Gastrocnemius medialis (tissue), 4 donors: ENCODE data around the gene CPNE2. TPM values are rescaled to one million over a fixed set of nuclear protein-coding genes. Genes with fewer than 3 reads are reported as not detected.

Experiments used
- ATAC-seq, 2 donors: fragments of 150-250 bp; one replicate each; pipeline ENCODE4 v1.9.1; 2016
- DNase-seq, 2 donors: peaks; one replicate each; pipeline ENCODE4 v3.0.0-alpha.2; 2019
- H3K27ac ChIP-seq, 4 donors: fragments of 200-600 bp; sonication (generic); 1 replicate in 1 of 4; 2 replicates in 3 of 4; pipeline ENCODE4 v1.5.1; 2016 to 2018; ENCODE audit warnings: mild to moderate bottlenecking in 2 of 4, moderate library complexity in 1 of 4
- H3K27me3 ChIP-seq, 3 donors: fragments of 200-600 bp; sonication (generic) in 2 of 3; 1 replicate in 1 of 3; 2 replicates in 2 of 3; pipeline versions ENCODE4 v1.5.1 to v1.6.0; 2016 to 2019; ENCODE audit warnings: mild to moderate bottlenecking in 1 of 3, moderate library complexity in 1 of 3
- H3K36me3 ChIP-seq, 2 donors: fragments of 200-600 bp; sonication (generic) in 1 of 2; one replicate each; pipeline ENCODE4 v1.5.1; 2017 to 2018
- H3K4me1 ChIP-seq, 2 donors: fragments of 200-600 bp; sonication (generic) in 1 of 2; one replicate each; pipeline ENCODE4 v1.5.1; 2016 to 2017; ENCODE audit warnings: mild to moderate bottlenecking in 2 of 2
- H3K4me3 ChIP-seq, 4 donors: fragments of 200-600 bp; sonication (generic) in 3 of 4; 1 replicate in 1 of 4; 2 replicates in 3 of 4; pipeline ENCODE4 v1.5.1; 2016 to 2019; ENCODE audit warnings: mild to moderate bottlenecking in 2 of 4
- H3K9me3 ChIP-seq, 3 donors: fragments of 200-600 bp; sonication (generic) in 2 of 3; 1 replicate in 1 of 3; 2 replicates in 2 of 3; pipeline ENCODE4 v1.5.1; 2016 to 2019
- CTCF ChIP-seq, 5 experiments: fragments of 450-650 bp in 3 of 5; fragments of 200-600 bp in 2 of 5; sonication (generic) in 2 of 5; IDR thresholded peaks in 4 of 5; conservative IDR thresholded peaks in 1 of 5; 1 replicate in 4 of 5; 2 replicates in 1 of 5; pipeline ENCODE4 v1.5.1; 2016 to 2019; ENCODE audit warnings: antibody characterized with exemption in 5 of 5, mild to moderate bottlenecking in 3 of 5, moderate library complexity in 3 of 5
- POLR2A ChIP-seq, 2 donors: fragments of 450-650 bp; IDR thresholded peaks; one replicate each; pipeline ENCODE4 v1.6.1; 2017; ENCODE audit warnings: antibody characterized with exemption in 2 of 2, mild to moderate bottlenecking in 2 of 2, moderate library complexity in 2 of 2
- in situ Hi-C, 4 donors: fragments of 200-750 bp; cut with MboI; loops; one replicate each; pipeline versions ENCODE4 v1.15.0 to v1.8.0; 2017; ENCODE audit warnings: low sequenced_read_pairs in 4 of 4
- intact Hi-C: fragments of 100-400 bp; cut with DNase I; formaldehyde crosslinking; loops from one replicate; pipeline ENCODE4 v1.15.1; 2023; ENCODE audit warnings: low total_unique reads
- total RNA-seq, 4 donors: library from RNA; depleted of rRNA; stranded (reverse); fragments of >200 nt; gene quantifications; one replicate each; pipeline versions ENCODE4 v1.1.0 to v1.2.3, GENCODE V29; 2016

CPNE2 gene
- total RNA-seq, 4 donors from 2014 or later, result 11.7 to 20.0 (median 17.2) TPM

GRCh38 chr16:57115514-57116182, 23.3 kb downstream of the CPNE2 start:
- no peak for ATAC-seq
- Histone ChIP-seq H3K9me3 (no peaks in the 10 kb centered on the region), H3K27ac (no peak overlapping the region), H3K4me1 (no peaks in the 10 kb centered on the region), H3K36me3 (peaks cover 0 to 10% of the 10 kb centered on the region in 2 donors), H3K27me3 (no peaks in the 10 kb centered on the region), H3K4me3 (no peak overlapping the region)
- intact Hi-C loops (no loop called here), in situ Hi-C loops (no loop called here)
- DNase-seq, result no peak
- TF ChIP-seq CTCF (IDR thresholded peaks at IDR 0.05 in 4 of 5, conservative IDR thresholded peaks at IDR 0.05 in 1 of 5), result no peak
- no peak for TF ChIP-seq POLR2A (IDR thresholded peaks at IDR 0.05)

- Histone ChIP-seq H3K4me3 (no peak overlapping the region), H3K4me1 (no peaks in the 10 kb centered on the region), H3K27me3 (no peaks in the 10 kb centered on the region), H3K36me3 (peaks cover 0 to 21% of the 10 kb centered on the region in 2 donors), H3K9me3 (no peaks in the 10 kb centered on the region), H3K27ac (no peak overlapping the region)
- in situ Hi-C loops, result no loop called here
- TF ChIP-seq CTCF (IDR thresholded peaks at IDR 0.05 in 4 of 5, conservative IDR thresholded peaks at IDR 0.05 in 1 of 5) (no peak), POLR2A (IDR thresholded peaks at IDR 0.05) (no peak)
- DNase-seq (no peak), ATAC-seq (no peak)
- intact Hi-C loops, result no loop called here
These were observed 26.2 kb downstream of the CPNE2 start for GRCh38 chr16:57118461-57119084.

GRCh38 chr16:57123216-57123973, 31.0 kb downstream of the CPNE2 start:
- TF ChIP-seq CTCF (IDR thresholded peaks at IDR 0.05 in 4 of 5, conservative IDR thresholded peaks at IDR 0.05 in 1 of 5) (no peak), POLR2A (IDR thresholded peaks at IDR 0.05) (no peak)
- ATAC-seq (no peak), DNase-seq (no peak)
- intact Hi-C loops (no loop called here), in situ Hi-C loops (no loop called here)
- Histone ChIP-seq H3K36me3 (peaks cover 0 to 21% of the 10 kb centered on the region in 2 donors), H3K9me3 (no peaks in the 10 kb centered on the region), H3K4me3 (no peak overlapping the region), H3K27me3 (no peaks in the 10 kb centered on the region), H3K4me1 (no peaks in the 10 kb centered on the region), H3K27ac (no peak overlapping the region)

- no peak overlapping the region for H3K27ac ChIP-seq
- H3K36me3 ChIP-seq, result peaks cover 0 to 22% of the 10 kb centered on the region in 2 donors
- no peaks in the 10 kb centered on the region for H3K9me3 ChIP-seq
- in situ Hi-C loops (no loop called here), intact Hi-C loops (no loop called here)
- no peak for TF ChIP-seq POLR2A (IDR thresholded peaks at IDR 0.05)
- no peak for TF ChIP-seq CTCF (IDR thresholded peaks at IDR 0.05 in 4 of 5, conservative IDR thresholded peaks at IDR 0.05 in 1 of 5)
- no peak for DNase-seq
- no peak overlapping the region for H3K4me3 ChIP-seq
- ATAC-seq, result no peak
- no peaks in the 10 kb centered on the region for H3K4me1 ChIP-seq
- H3K27me3 ChIP-seq, result no peaks in the 10 kb centered on the region
These were observed 31.7 kb downstream of the CPNE2 start for GRCh38 chr16:57123974-57124674.
